Tibial artery (tissue), 4 donors: ENCODE data around the gene FAHD2B.
"Not testable (repeated sequence)": the region's sequence is repeated elsewhere in the genome, so short reads cannot be mapped to it uniquely, and the experiment has no call there.

Experiments used
- DNase-seq, 2 donors: peaks; one replicate each; pipeline ENCODE4 v3.0.0-alpha.2; 2019
- H3K27ac ChIP-seq, 2 donors: fragments of 200-600 bp; sonication (generic) in 1 of 2; 1 replicate in 1 of 2; 2 replicates in 1 of 2; pipeline ENCODE4 v1.5.1; 2018 to 2019; ENCODE audit warnings: mild to moderate bottlenecking in 1 of 2
- H3K27me3 ChIP-seq, 2 donors: fragments of 200-600 bp; sonication (generic) in 1 of 2; one replicate each; pipeline versions ENCODE4 v1.5.1 to v1.6.0; 2016 to 2019
- H3K36me3 ChIP-seq, 3 donors: fragments of 200-600 bp; sonication (generic) in 2 of 3; one replicate each; pipeline ENCODE4 v1.5.1; 2016 to 2019; ENCODE audit warnings: mild to moderate bottlenecking in 2 of 3
- H3K4me1 ChIP-seq, 4 donors: fragments of 200-600 bp; sonication (generic) in 2 of 4; 1 replicate in 3 of 4; 2 replicates in 1 of 4; pipeline ENCODE4 v1.5.1; 2016 to 2019
- H3K4me3 ChIP-seq, 2 donors: fragments of 200-600 bp; sonication (generic) in 1 of 2; 1 replicate in 1 of 2; 2 replicates in 1 of 2; pipeline ENCODE4 v1.5.1; 2018 to 2019; ENCODE audit warnings: mild to moderate bottlenecking in 2 of 2
- H3K9me3 ChIP-seq, 3 donors: fragments of 200-600 bp; sonication (generic) in 1 of 3; one replicate each; pipeline ENCODE4 v1.5.1; 2016 to 2019
- CTCF ChIP-seq, 2 experiments: fragments of 200-600 bp in 1 of 2; fragments of 450-650 bp in 1 of 2; IDR thresholded peaks; one replicate each; pipeline ENCODE4 v1.5.1; 2017 to 2019; ENCODE audit warnings: antibody characterized with exemption in 2 of 2, mild to moderate bottlenecking in 1 of 2, moderate library complexity in 1 of 2
- intact Hi-C: fragments of 100-400 bp; cut with DNase I; formaldehyde crosslinking; loops from one replicate; pipeline ENCODE4 v1.15.0; 2023; ENCODE audit warnings: low total_unique reads

FAHD2B gene

GRCh38 chr2:97094772-97095611, at the start of gene FAHD2B:
Gene FAHD2B (minus strand): TSS chr2:97094882. CDS start chr2:97091706, 3,176 bp downstream.
- H3K27me3 ChIP-seq, H3K9me3 ChIP-seq, H3K4me1 ChIP-seq, H3K36me3 ChIP-seq, intact Hi-C loops: not testable (repeated sequence)
- peak within 1 kb of the TSS; percentile 71 to 78 for H3K27ac ChIP-seq
- peak; percentile 84 to 89 for DNase-seq
- peak within 1 kb of the TSS; percentile 53 to 56 for H3K4me3 ChIP-seq

DNA sequence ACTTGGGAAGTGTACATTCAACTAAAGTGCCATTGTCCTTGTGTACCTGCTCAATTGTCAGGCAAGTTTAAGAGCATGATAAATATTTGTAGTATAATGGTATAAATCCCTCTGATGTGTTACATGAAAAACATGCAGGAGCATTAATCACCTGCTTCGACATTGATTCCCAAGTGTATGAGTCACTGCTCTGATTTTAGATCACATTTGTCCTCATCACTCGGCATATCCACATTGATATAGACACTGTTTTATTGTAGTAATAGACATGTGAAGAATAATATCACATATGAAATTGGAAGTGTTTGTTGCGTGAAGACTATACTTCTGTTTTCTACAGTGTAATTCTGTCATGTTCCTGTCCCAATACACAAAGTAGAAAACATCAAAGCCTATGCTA, 49.3 kb upstream of the FAHD2B start:
- intact Hi-C loops, H3K9me3 ChIP-seq, H3K4me3 ChIP-seq, DNase-seq, H3K4me1 ChIP-seq, H3K27ac ChIP-seq, H3K27me3 ChIP-seq: not testable (repeated sequence)
- peaks cover 12 to 35% (median 18%) of the 10 kb centered on the region in 3 donors for H3K36me3 ChIP-seq

- H3K36me3 ChIP-seq, DNase-seq, H3K27ac ChIP-seq, H3K4me3 ChIP-seq, intact Hi-C loops, H3K27me3 ChIP-seq, H3K9me3 ChIP-seq, H3K4me1 ChIP-seq: not testable (repeated sequence)
Measured at GRCh38 chr2:97129090-97129489, 34.4 kb upstream of the FAHD2B start.

GRCh38 chr2:97113882-97114255, 19.2 kb upstream of the FAHD2B start:
- H3K9me3 ChIP-seq, DNase-seq, H3K4me1 ChIP-seq, H3K36me3 ChIP-seq, H3K27me3 ChIP-seq, intact Hi-C loops: not testable (repeated sequence)
- Histone ChIP-seq H3K4me3 (peak overlapping the region; percentile 63 to 69), H3K27ac (peak overlapping the region; percentile 87 to 95)

- H3K9me3 ChIP-seq, intact Hi-C loops, H3K36me3 ChIP-seq, H3K27me3 ChIP-seq, H3K4me1 ChIP-seq: not testable (repeated sequence)
- Histone ChIP-seq H3K27ac (peak within 1 kb of the TSS; percentile 87 to 95), H3K4me3 (peak within 1 kb of the TSS; percentile 63 to 69)
- peak; percentile 74 to 92 for DNase-seq
- TF ChIP-seq CTCF (IDR thresholded peaks at IDR 0.05): peak; percentile 55 to 61
Measured at GRCh38 chr2:97113050-97113881, 18.6 kb upstream of the FAHD2B start, which contains the start of gene ANKRD36. Gene ANKRD36 (plus strand): TSS chr2:97113153. CDS start chr2:97113740, 587 bp downstream.

DNA sequence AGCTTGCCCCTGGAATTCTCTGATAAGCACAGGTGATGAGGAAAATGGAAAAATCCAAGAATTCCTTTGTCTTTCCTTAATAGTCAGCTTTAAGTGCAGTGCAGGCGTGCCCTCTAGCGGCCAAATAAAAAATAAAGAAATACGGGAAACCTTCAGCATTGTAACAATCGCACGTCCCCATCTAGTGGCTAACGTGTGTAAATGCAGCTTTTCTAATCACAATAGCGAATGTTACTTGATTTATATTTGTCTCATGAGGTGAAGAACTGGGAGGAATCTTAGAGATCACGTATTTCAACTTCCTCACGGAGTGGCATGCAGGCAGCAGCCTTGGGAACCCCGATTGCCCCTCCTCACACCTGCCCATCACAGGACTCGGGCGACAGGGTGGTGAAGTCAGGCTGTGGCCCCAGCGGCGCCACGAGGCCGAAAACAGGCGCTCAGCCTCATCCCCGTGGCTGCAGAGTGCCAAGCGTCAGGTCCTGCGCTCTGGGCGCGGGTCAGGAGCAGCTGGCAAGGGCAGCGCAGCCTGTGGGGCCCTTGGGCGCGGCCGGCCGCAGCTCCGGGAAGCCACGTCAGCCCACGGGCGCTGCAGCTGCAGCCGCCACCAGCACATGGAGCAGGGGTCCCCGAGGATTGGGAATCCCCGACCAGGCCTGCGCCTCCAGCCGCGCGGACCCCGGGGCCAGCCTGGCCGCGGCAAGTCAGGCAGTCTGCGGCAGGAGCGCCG, 17.8 kb upstream of the FAHD2B start:
- Histone ChIP-seq H3K4me3 (peak overlapping the region; percentile 63 to 69), H3K27ac (peak overlapping the region; percentile 87 to 95)
- TF ChIP-seq CTCF (IDR thresholded peaks at IDR 0.05): peak; percentile 82 to 98
- DNase-seq: peak; percentile 73 to 77
- intact Hi-C loops, H3K9me3 ChIP-seq, H3K36me3 ChIP-seq, H3K4me1 ChIP-seq, H3K27me3 ChIP-seq: not testable (repeated sequence)

DNA sequence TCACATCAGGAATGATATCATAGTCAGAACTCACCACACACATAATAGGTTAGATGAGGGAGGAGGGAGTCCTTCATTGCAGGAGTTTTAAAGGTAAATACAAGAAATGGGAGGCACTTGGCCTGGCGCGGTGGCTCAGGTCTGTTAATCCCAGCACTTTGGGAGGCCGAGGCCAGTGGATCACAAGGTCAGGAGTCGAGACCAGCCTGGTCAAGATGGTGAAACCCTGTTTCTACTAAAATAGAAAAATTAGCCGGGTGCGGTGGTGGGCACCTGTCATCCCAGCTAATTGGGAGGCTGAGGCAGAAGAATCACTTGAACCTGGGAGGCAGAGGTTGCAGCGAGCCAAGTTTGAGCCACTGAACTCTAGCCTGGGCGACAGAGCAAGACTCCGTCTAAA, 16.6 kb upstream of the FAHD2B start:
- H3K27me3 ChIP-seq, H3K4me3 ChIP-seq, intact Hi-C loops, H3K36me3 ChIP-seq, H3K4me1 ChIP-seq, DNase-seq, H3K9me3 ChIP-seq, H3K27ac ChIP-seq: not testable (repeated sequence)

DNA sequence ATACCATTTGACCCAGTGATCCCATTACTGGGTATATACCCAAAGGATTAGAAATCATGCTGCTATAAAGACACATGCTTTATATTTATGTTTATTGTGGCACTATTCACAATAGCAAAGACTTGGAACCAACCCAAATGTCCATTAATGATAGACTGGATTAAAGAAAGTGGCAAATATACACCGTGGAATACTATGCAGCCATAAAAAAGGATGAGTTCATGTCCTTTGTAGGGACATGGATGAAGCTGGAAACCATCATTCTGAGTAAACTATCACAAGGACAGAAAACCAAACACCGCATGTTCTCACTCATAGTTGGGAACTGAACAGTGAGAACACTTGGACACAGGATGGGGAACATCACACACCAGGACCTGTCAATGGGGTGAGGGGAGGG, 12.2 kb upstream of the FAHD2B start:
- H3K4me1 ChIP-seq, H3K36me3 ChIP-seq, DNase-seq, intact Hi-C loops, H3K27me3 ChIP-seq, H3K9me3 ChIP-seq, H3K27ac ChIP-seq, H3K4me3 ChIP-seq: not testable (repeated sequence)

- H3K4me3 ChIP-seq, H3K27me3 ChIP-seq, DNase-seq, intact Hi-C loops, H3K27ac ChIP-seq, H3K36me3 ChIP-seq, H3K4me1 ChIP-seq, H3K9me3 ChIP-seq: not testable (repeated sequence)
Measured at GRCh38 chr2:97098786-97099372, 4.2 kb upstream of the FAHD2B start.
